Activated T-cell treated with anti-CD3 and anti-CD28 coated beads, Interleukin-2, amount 50 U/mL, for 4 hours (primary cell): Measurements from ENCODE around the gene DTNBP1. TPM values are rescaled to one million over a fixed set of nuclear protein-coding genes. Genes with fewer than 3 reads are reported as not detected.

Source experiments
- ATAC-seq, 2 donors: fragments of 200-7000 bp; cut with Tn5 transposase; one replicate each; pipeline ENCODE4 v1.10.0; 2021
- DNase-seq: peaks from one replicate; pipeline ENCODE4 v3.0.0-alpha.2; 2020
- H3K27me3 Mint-ChIP-seq: one replicate; pipeline ENCODE4 v1.8.0; 2021; ENCODE audit warnings: low read depth, mixed read lengths
- H3K36me3 Mint-ChIP-seq: one replicate; pipeline ENCODE4 v1.8.0; 2022; ENCODE audit warnings: mixed read lengths; ENCODE audit not compliant: insufficient read depth
- H3K4me1 Mint-ChIP-seq: one replicate; pipeline ENCODE4 v1.8.0; 2021; ENCODE audit warnings: low read depth, mixed read lengths
- H3K4me3 Mint-ChIP-seq: one replicate; pipeline ENCODE4 v1.8.0; 2021; ENCODE audit warnings: mild to moderate bottlenecking, moderate library complexity, mixed read lengths
- H3K9me3 Mint-ChIP-seq: one replicate; pipeline ENCODE4 v1.8.0; 2021; ENCODE audit warnings: mixed read lengths
- total RNA-seq, 3 donors: library from RNA; stranded (reverse); gene quantifications; one replicate each; pipeline ENCODE4 v1.2.1, GENCODE V29; 2021

Gene DTNBP1
- total RNA-seq, 3 donors from 2014 or later: 17.2 to 22.0 (median 19.6) TPM

GRCh38 chr6:15513801-15514711 lies 148.8 kb downstream of the DTNBP1 start:
- H3K4me1 Mint-ChIP-seq: no peaks in the 10 kb centered on the region
- H3K36me3 Mint-ChIP-seq: peaks cover 54% of the 10 kb centered on the region
- no peaks in the 10 kb centered on the region for H3K27me3 Mint-ChIP-seq
- no peaks in the 10 kb centered on the region for H3K9me3 Mint-ChIP-seq
- ATAC-seq (no peak), DNase-seq (no peak)
- no peak overlapping the region for H3K4me3 Mint-ChIP-seq

DNA sequence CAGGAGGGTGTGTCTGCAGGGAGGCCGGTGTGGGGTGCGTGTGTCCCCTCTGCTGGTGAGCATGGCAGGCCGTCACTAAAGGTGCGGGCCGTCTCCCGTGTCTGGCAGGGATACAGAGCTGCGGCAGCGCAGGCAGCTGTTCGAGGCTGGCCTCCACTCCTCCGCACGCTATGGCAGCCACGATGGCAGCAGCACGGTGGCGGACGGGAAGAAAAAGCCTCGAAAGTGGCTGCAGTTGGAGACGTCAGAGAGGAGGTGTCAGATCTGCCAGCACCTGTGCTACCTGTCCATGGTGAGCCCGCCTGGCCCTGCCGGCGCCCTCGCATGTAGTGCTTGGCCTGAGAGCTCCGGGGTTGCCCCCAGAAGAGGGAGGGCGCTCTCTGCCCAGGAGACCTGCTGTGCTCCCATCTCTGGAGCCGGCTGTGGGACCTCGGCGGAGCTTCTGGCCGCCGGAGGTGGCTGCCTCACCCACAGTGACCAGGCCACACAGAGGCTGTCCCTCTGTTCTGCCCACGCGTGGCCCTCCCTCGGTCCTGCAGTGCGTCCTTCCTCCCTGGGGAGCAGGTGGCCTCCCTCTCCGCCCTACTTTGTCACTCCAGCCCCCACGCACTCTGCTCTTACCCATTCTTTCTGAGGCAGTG lies 149.6 kb downstream of the DTNBP1 start:
- no peaks in the 10 kb centered on the region for H3K27me3 Mint-ChIP-seq
- no peak for DNase-seq
- H3K4me1 Mint-ChIP-seq: no peaks in the 10 kb centered on the region
- ATAC-seq: no peak
- H3K9me3 Mint-ChIP-seq: no peaks in the 10 kb centered on the region
- H3K4me3 Mint-ChIP-seq: no peak overlapping the region
- H3K36me3 Mint-ChIP-seq: peaks cover 57% of the 10 kb centered on the region

DNA sequence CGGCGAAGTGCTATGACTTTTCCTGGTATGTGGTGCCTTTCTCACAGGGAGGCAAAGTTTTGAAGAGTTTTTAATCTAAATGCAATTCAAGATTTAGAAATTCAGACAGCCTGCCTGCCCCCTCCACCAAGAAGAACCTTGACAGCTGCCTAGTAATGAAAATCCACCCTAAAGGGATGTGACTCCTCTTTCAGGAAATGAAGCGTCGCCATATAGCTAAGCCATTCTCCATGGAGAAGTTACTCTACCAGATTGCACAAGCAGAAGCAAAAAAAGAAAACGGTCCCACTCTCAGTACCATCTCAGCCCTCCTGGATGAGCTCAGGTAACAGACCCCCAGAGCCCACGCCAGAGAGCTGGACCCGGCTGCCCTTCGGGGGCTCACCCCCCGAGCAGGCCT lies 150.1 kb downstream of the DTNBP1 start:
- no peak for ATAC-seq
- H3K27me3 Mint-ChIP-seq: no peaks in the 10 kb centered on the region
- no peak overlapping the region for H3K4me3 Mint-ChIP-seq
- H3K36me3 Mint-ChIP-seq: peaks cover 54% of the 10 kb centered on the region
- no peaks in the 10 kb centered on the region for H3K4me1 Mint-ChIP-seq
- no peak for DNase-seq
- H3K9me3 Mint-ChIP-seq: no peaks in the 10 kb centered on the region

GRCh38 chr6:15512126-15512525 lies 150.7 kb downstream of the DTNBP1 start:
- ATAC-seq: peak in 1 of 2 donors; percentile 24
- no peaks in the 10 kb centered on the region for H3K4me1 Mint-ChIP-seq
- H3K4me3 Mint-ChIP-seq: no peak overlapping the region
- no peaks in the 10 kb centered on the region for H3K9me3 Mint-ChIP-seq
- H3K36me3 Mint-ChIP-seq: peaks cover 56% of the 10 kb centered on the region
- no peak for DNase-seq
- no peaks in the 10 kb centered on the region for H3K27me3 Mint-ChIP-seq

DNA sequence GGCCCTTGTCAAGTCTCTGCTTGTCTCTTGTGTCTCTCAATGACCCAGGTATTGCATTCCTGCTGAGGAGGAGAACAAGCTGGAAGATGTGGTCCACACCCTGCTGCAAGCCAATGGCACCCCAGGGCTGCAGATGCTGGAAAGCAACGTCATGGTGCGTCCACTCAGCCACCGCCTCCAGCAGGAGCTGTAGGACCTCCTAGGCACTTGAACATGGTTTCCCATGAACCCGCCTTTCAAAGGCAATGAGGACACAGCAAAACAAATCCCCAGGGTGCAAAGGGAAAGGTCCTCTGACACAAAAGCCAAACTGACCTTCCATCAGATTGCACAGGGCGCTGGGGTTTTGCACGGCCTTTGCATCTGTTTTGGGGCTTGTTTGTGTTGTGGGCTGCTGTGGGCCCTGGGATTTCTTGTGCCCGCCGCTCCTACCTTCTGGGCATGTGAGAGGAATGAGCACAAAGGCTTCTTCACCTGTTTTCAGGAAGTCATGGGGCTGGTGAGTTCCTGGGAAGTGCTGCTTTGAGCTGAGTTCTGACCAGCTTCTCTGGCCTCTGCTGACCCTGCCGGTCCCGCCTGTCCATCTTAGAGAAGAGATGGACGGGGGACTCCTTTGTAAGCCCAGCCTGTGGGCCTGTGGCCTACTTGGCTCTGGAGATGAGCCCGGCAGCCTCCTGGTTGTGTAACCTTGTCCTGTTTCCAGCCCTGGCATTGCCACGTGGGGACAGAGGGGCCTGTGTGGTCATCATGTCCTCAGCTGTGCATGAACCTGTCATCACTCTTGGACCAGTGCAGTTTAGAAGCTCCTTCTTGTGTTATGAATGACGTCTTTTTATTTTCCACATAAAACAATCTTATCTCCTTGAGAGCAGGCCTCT lies 151.3 kb downstream of the DTNBP1 start:
- Mint-ChIP-seq H3K4me1 (no peaks in the 10 kb centered on the region), H3K27me3 (no peaks in the 10 kb centered on the region), H3K4me3 (no peak overlapping the region), H3K36me3 (peaks cover 60% of the 10 kb centered on the region), H3K9me3 (no peaks in the 10 kb centered on the region)
- ATAC-seq (no peak), DNase-seq (no peak)

DNA sequence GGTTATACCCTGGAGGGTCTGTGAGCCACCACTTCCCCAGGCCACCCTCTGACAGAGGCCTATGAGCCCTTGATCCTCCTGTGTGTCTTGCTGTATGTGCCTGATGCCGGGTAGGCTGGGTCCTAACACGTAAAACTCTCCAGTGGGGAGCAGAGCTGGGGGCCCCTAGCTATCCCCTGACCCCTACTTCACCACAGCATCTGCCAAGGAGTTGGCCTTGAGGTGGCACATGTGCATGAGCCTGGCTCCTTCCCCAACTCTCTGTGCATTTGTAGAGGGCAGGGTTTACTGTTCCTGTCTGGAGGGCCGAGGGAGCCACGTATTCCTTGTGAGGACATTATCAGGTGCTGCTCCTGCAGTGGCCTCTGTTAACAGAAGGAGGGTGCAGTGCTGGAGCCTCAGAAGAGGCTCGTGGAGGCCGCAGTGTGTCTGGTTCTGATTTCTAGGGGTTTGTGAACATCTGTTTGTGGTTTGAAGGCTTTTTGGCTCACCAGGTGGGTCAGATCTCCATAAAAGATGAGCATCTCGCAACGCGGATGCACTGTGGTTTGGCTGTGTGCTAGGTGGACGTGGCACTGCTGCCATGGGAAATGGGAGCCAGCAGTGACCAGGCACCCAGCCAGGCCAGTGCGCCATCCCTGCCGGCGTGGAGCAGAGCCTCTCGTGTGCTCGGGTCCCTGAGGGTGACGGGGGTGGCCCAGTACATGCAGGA lies 152.1 kb downstream of the DTNBP1 start:
- Mint-ChIP-seq H3K4me3 (no peak overlapping the region), H3K36me3 (peaks cover 59% of the 10 kb centered on the region)
- no peak for ATAC-seq

DNA sequence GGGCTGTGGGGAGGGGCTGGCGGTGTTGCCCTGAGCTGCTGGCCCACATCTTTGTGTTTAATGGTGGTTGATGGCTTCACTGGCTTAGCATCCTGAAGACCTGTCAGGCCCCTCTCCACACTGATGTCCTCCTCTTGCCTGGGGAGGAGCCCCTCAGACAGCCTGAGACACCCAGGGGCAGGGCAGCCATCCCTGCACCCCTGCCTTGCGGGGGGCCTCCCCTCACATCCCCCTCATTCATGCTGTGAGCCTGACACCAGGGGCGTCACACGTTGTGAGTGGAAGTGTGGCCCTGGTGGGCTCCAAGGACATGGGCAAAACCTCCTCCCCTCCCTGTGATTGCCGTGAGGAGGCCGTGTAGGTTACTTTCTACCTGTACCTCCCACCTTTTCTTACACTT lies 152.7 kb downstream of the DTNBP1 start:
- Mint-ChIP-seq H3K27me3 (no peaks in the 10 kb centered on the region), H3K9me3 (no peaks in the 10 kb centered on the region), H3K36me3 (peaks cover 62% of the 10 kb centered on the region), H3K4me3 (no peak overlapping the region), H3K4me1 (no peaks in the 10 kb centered on the region)
- DNase-seq (no peak), ATAC-seq (no peak)

More for the DNA sequence above, 152.1 kb downstream of the DTNBP1 start:
- H3K4me1 Mint-ChIP-seq: no peaks in the 10 kb centered on the region
- no peaks in the 10 kb centered on the region for H3K27me3 Mint-ChIP-seq
- H3K9me3 Mint-ChIP-seq: no peaks in the 10 kb centered on the region
- no peak for DNase-seq

DNA sequence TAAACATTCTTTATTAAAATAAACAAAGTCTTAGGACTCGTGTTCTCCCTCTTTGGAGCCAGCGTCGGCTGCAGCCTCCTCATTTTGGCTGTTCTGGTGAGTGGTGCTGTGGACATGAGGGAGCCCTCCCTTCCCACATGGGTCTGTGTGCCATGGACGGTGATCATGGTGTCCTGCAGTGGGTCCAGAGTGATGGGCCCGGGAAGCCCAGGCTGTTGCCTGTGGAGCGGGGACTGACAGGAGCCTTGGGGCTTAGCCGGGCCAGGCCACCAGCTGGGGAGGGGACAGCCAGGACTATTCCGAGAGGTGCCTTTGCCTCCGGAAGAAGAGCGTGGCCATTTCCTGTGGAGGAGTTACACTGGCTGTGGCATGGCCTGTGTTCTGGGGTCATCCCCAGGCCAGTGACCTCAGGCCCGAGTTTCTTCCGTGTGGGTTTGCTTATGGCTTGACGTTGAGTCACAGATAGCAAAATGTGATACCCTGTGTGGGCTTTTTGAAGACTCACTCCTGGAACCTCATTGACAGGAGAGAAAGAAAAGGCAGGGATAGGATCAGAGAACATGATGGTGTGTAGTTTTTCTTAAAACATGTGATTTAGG lies 153.4 kb downstream of the DTNBP1 start:
- Mint-ChIP-seq H3K4me3 (no peak overlapping the region), H3K4me1 (no peaks in the 10 kb centered on the region), H3K36me3 (peaks cover 60% of the 10 kb centered on the region), H3K27me3 (no peaks in the 10 kb centered on the region), H3K9me3 (no peaks in the 10 kb centered on the region)
- DNase-seq (no peak), ATAC-seq (no peak)

DNA sequence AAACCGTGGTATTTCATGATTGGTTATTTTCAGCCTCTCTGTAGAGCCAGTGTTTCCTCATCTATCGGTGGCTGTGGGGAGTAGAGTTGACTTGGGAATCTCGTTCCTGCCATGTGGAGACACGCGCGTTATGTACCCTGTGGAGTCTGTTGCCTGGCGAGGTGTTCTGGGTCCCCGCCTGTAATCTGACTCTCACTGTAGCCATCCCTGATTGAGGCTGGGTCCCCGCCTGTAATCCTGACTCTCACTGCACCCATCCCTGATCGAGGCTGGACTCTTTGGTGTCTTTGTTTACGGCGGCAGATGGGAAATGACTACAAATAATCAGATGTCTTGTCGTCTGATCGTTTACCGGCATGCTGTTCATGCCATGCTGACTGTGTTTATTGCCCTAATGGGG lies 153.9 kb downstream of the DTNBP1 start:
- H3K36me3 Mint-ChIP-seq: peaks cover 58% of the 10 kb centered on the region
- DNase-seq (no peak), ATAC-seq (no peak)
- no peaks in the 10 kb centered on the region for H3K9me3 Mint-ChIP-seq
- no peaks in the 10 kb centered on the region for H3K27me3 Mint-ChIP-seq
- H3K4me3 Mint-ChIP-seq: no peak overlapping the region
- H3K4me1 Mint-ChIP-seq: no peaks in the 10 kb centered on the region

GRCh38 chr6:15508441-15508871 lies 154.4 kb downstream of the DTNBP1 start:
- Mint-ChIP-seq H3K4me3 (no peak overlapping the region), H3K9me3 (no peaks in the 10 kb centered on the region), H3K27me3 (no peaks in the 10 kb centered on the region), H3K36me3 (peaks cover 57% of the 10 kb centered on the region), H3K4me1 (no peaks in the 10 kb centered on the region)
- ATAC-seq (no peak), DNase-seq (no peak)

DNA sequence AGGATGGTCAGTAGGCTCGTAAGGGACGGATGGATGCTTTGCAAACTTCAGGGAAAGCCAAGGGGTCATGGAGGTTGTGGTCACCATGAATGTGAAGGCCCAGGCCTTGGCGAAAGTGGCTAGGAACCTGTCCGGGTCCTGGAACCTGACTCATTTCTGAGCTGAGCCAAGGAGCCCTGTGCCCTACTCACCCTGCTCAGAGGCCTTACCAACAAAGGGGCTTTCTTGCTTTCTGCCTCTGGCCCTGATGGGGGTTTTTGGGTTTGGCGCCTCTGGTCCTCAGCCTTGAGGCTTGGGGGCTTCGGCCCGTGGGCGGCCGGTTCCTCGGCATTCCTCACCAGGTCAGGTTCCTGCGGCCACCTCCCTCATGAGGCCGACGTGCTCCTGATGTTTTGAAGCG lies 155.1 kb downstream of the DTNBP1 start:
- ATAC-seq (no peak), DNase-seq (no peak)
- Mint-ChIP-seq H3K4me1 (no peaks in the 10 kb centered on the region), H3K36me3 (peaks cover 58% of the 10 kb centered on the region), H3K4me3 (no peak overlapping the region), H3K9me3 (no peaks in the 10 kb centered on the region), H3K27me3 (no peaks in the 10 kb centered on the region)

- H3K4me1 Mint-ChIP-seq: no peaks in the 10 kb centered on the region
- peaks cover 55% of the 10 kb centered on the region for H3K36me3 Mint-ChIP-seq
- no peak overlapping the region for H3K4me3 Mint-ChIP-seq
- ATAC-seq (no peak), DNase-seq (no peak)
- no peaks in the 10 kb centered on the region for H3K27me3 Mint-ChIP-seq
- H3K9me3 Mint-ChIP-seq: no peaks in the 10 kb centered on the region
These were observed 155.6 kb downstream of the DTNBP1 start for GRCh38 chr6:15507221-15507620.

- ATAC-seq (no peak), DNase-seq (no peak)
- Mint-ChIP-seq H3K27me3 (no peaks in the 10 kb centered on the region), H3K36me3 (peaks cover 54% of the 10 kb centered on the region), H3K4me1 (no peaks in the 10 kb centered on the region), H3K4me3 (no peak overlapping the region), H3K9me3 (no peaks in the 10 kb centered on the region)
These were observed 156.8 kb downstream of the DTNBP1 start for GRCh38 chr6:15506066-15506465.
